Left hindlimb (tissue), 1 donor: ENCODE data around the gene PAIP1.
A peak's percentile ranks its signal among the peaks of the same experiment; 100 is the strongest.
"Not testable (repeated sequence)": the region's sequence is repeated elsewhere in the genome, so short reads cannot be mapped to it uniquely, and the experiment has no call there.

ENCODE experiments used
- DNase-seq: peaks from one replicate; pipeline ENCODE4 v3.0.0-alpha.2; 2018

PAIP1 gene

GRCh38 chr5:43570450-43571158 lies 13.7 kb upstream of the PAIP1 start:
- DNase-seq = no peak

GRCh38 chr5:43569236-43569746 lies 12.4 kb upstream of the PAIP1 start:
- DNase-seq = no peak

GRCh38 chr5:43567967-43568366 lies 11.1 kb upstream of the PAIP1 start:
- DNase-seq = no peak

- DNase-seq = no peak
These were observed 8.2 kb upstream of the PAIP1 start for GRCh38 chr5:43565043-43565442.

- DNase-seq = no peak
These were observed 7.5 kb upstream of the PAIP1 start for GRCh38 chr5:43564289-43564850.

- no peak for DNase-seq
These were observed 6.4 kb upstream of the PAIP1 start for GRCh38 chr5:43563321-43563720.

GRCh38 chr5:43561356-43561755 lies 4.5 kb upstream of the PAIP1 start:
- DNase-seq = no peak

- no peak for DNase-seq
These were observed 3.3 kb upstream of the PAIP1 start for GRCh38 chr5:43560128-43560527.

- DNase-seq = not testable (repeated sequence)
These were observed 345 bp downstream of the PAIP1 start for GRCh38 chr5:43556607-43556856.

- DNase-seq = peak; percentile 77
These were observed 826 bp downstream of the PAIP1 start for GRCh38 chr5:43555895-43556606.

- no peak for DNase-seq
These were observed 2.4 kb downstream of the PAIP1 start for GRCh38 chr5:43554497-43554896.

- DNase-seq = no peak
These were observed 3.5 kb downstream of the PAIP1 start for GRCh38 chr5:43553381-43553780.

GRCh38 chr5:43551731-43552130 lies 5.1 kb downstream of the PAIP1 start:
- no peak for DNase-seq

GRCh38 chr5:43549272-43549671 lies 7.6 kb downstream of the PAIP1 start:
- not testable (repeated sequence) for DNase-seq

GRCh38 chr5:43548358-43548757 lies 8.5 kb downstream of the PAIP1 start:
- no peak for DNase-seq

- no peak for DNase-seq
These were observed 9.3 kb downstream of the PAIP1 start for GRCh38 chr5:43547532-43547931.

- DNase-seq = no peak
These were observed 13.4 kb downstream of the PAIP1 start for GRCh38 chr5:43543434-43543833.

GRCh38 chr5:43540746-43541145 lies 16.1 kb downstream of the PAIP1 start:
- no peak for DNase-seq

GRCh38 chr5:43536972-43537371 lies 19.9 kb downstream of the PAIP1 start:
- DNase-seq = no peak

GRCh38 chr5:43533646-43534045 lies 23.2 kb downstream of the PAIP1 start:
- no peak for DNase-seq

- DNase-seq = no peak
These were observed 26.2 kb downstream of the PAIP1 start for GRCh38 chr5:43530648-43531047.

- DNase-seq = no peak
These were observed 33.2 kb downstream of the PAIP1 start for GRCh38 chr5:43523662-43524072.

GRCh38 chr5:43520615-43521014 lies 36.3 kb downstream of the PAIP1 start:
- DNase-seq = no peak

GRCh38 chr5:43515678-43516048 lies 41.2 kb downstream of the PAIP1 start:
- no peak for DNase-seq
